Mucosa of descending colon (tissue), 3 donors: ENCODE data around the gene SEC14L1. TPM values are rescaled to one million over a fixed set of nuclear protein-coding genes. Genes with fewer than 3 reads are reported as not detected.

ENCODE experiments used
- ATAC-seq: fragments of 200-7000 bp; cut with Tn5 transposase; one replicate; pipeline ENCODE4 v1.9.1; 2020; ENCODE audit warnings: mild to moderate bottlenecking, moderate library complexity
- DNase-seq, 3 donors: peaks; one replicate each; pipeline ENCODE4 v3.0.0-alpha.2; 2020
- H3K36me3 ChIP-seq: fragments of 200-600 bp; one replicate; pipeline ENCODE4 v1.8.0; 2021; ENCODE audit warnings: low read depth, mild to moderate bottlenecking
- H3K4me1 ChIP-seq: fragments of 200-600 bp; one replicate; pipeline ENCODE4 v1.8.0; 2021; ENCODE audit warnings: low read depth, mild to moderate bottlenecking
- H3K4me3 ChIP-seq: fragments of 200-600 bp; one replicate; pipeline ENCODE4 v1.8.0; 2021; ENCODE audit warnings: mild to moderate bottlenecking
- H3K9me3 ChIP-seq: fragments of 200-600 bp; one replicate; pipeline ENCODE4 v1.8.0; 2021; ENCODE audit warnings: mild to moderate bottlenecking
- CTCF ChIP-seq: fragments of 200-600 bp; IDR thresholded peaks from one replicate; pipeline ENCODE4 v1.8.0; 2022; ENCODE audit warnings: antibody characterized with exemption, mild to moderate bottlenecking
- intact Hi-C, 2 donors: fragments of 100-400 bp; cut with DNase I in 1 of 2; cut with micrococcal nuclease in 1 of 2; formaldehyde crosslinking; loops; one replicate each; pipeline versions ENCODE4 v1.11.0 to v1.11.1; 2022; cut with DNase I, micrococcal nuclease
- total RNA-seq, 3 donors: library from RNA; stranded (reverse); fragmentation: NEBNext Ultra II Directional in 2 of 3; extraction: Animal tissue kit (Norgen Biotek cat#: 25700) in 2 of 3; gene quantifications; one replicate each; pipeline versions ENCODE4 v1.2.1 to v1.2.4, GENCODE V29; 2021 to 2023
- donor health status: DM: no; HTN: no; CAD: no; lungs with moderate emphysema.
- donor health status: DM: no; HTN: no; CAD: no.
- donor health status: DM: no; HTN: yes; CAD: no.

Gene SEC14L1
- total RNA-seq, 3 donors from 2014 or later, result 24.5 to 44.6 (median 44.0) TPM

- no peaks in the 10 kb centered on the region for H3K4me1 ChIP-seq
- intact Hi-C loops, result no loop called here
- no peak for ATAC-seq
- DNase-seq, result no peak
- TF ChIP-seq CTCF, result no peak
- H3K9me3 ChIP-seq, result no peaks in the 10 kb centered on the region
- no peaks in the 10 kb centered on the region for H3K36me3 ChIP-seq
- no peak overlapping the region for H3K4me3 ChIP-seq
Measured at GRCh38 chr17:77118251-77118928, 22.4 kb upstream of the SEC14L1 start.

- intact Hi-C loops, result no loop called here
- no peaks in the 10 kb centered on the region for H3K36me3 ChIP-seq
- no peaks in the 10 kb centered on the region for H3K4me1 ChIP-seq
- no peak overlapping the region for H3K4me3 ChIP-seq
- TF ChIP-seq CTCF, result no peak
- ATAC-seq, result no peak
- no peaks in the 10 kb centered on the region for H3K9me3 ChIP-seq
- DNase-seq, result no peak
Measured at GRCh38 chr17:77119668-77120301, 21.0 kb upstream of the SEC14L1 start.

GRCh38 chr17:77120868-77121267 is 19.9 kb upstream of the SEC14L1 start:
- intact Hi-C loops, result no loop called here
- TF ChIP-seq CTCF, result no peak
- DNase-seq (no peak), ATAC-seq (no peak)
- H3K36me3 ChIP-seq, result no peaks in the 10 kb centered on the region
- no peak overlapping the region for H3K4me3 ChIP-seq
- no peaks in the 10 kb centered on the region for H3K4me1 ChIP-seq
- no peaks in the 10 kb centered on the region for H3K9me3 ChIP-seq

- H3K4me1 ChIP-seq, result peaks cover 3% of the 10 kb centered on the region
- intact Hi-C loops, result no loop called here
- DNase-seq (peak in 1 of 3 donors; percentile 33), ATAC-seq (no peak)
- H3K36me3 ChIP-seq, result no peaks in the 10 kb centered on the region
- TF ChIP-seq CTCF, result no peak
- no peak overlapping the region for H3K4me3 ChIP-seq
- H3K9me3 ChIP-seq, result no peaks in the 10 kb centered on the region
Measured at GRCh38 chr17:77124192-77124889, 16.4 kb upstream of the SEC14L1 start.

GRCh38 chr17:77125432-77125901 is 15.3 kb upstream of the SEC14L1 start:
- Histone ChIP-seq H3K4me3 (no peak overlapping the region), H3K36me3 (no peaks in the 10 kb centered on the region), H3K4me1 (peaks cover 3% of the 10 kb centered on the region), H3K9me3 (no peaks in the 10 kb centered on the region)
- intact Hi-C loops, result no loop called here
- ATAC-seq, result peak; percentile 5
- no peak for TF ChIP-seq CTCF
- no peak for DNase-seq
